Chondrocyte (in vitro differentiated cells): ENCODE data around the gene ZNF574. TPM values are rescaled to one million over a fixed set of nuclear protein-coding genes. Genes with fewer than 3 reads are reported as not detected.
A peak's percentile ranks its signal among the peaks of the same experiment; 100 is the strongest.

Experiments used
- DNase-seq: peaks from one replicate; pipeline ENCODE4 v3.0.0; 2021; ENCODE audit warnings: mixed read lengths, low spot score
- H3K27ac Mint-ChIP-seq: one replicate; pipeline ENCODE4 v1.8.0; 2021; ENCODE audit warnings: mild to moderate bottlenecking, moderate library complexity, mixed read lengths; ENCODE audit not compliant: unreplicated experiment
- H3K27me3 Mint-ChIP-seq: 2 replicates; pipeline ENCODE4 v1.8.0; 2021; ENCODE audit warnings: low read depth, mixed read lengths
- H3K36me3 Mint-ChIP-seq: 2 replicates; pipeline ENCODE4 v1.8.0; 2021; ENCODE audit warnings: low read depth, mixed read lengths
- H3K4me1 Mint-ChIP-seq: 2 replicates; pipeline ENCODE4 v1.8.0; 2021; ENCODE audit warnings: low read depth, mild to moderate bottlenecking, mixed read lengths
- H3K4me3 Mint-ChIP-seq: one replicate; pipeline ENCODE4 v1.8.0; 2021; ENCODE audit warnings: mild to moderate bottlenecking, moderate library complexity, mixed read lengths; ENCODE audit not compliant: unreplicated experiment
- H3K9me3 Mint-ChIP-seq: 2 replicates; pipeline ENCODE4 v1.8.0; 2021; ENCODE audit warnings: low read depth, mixed read lengths
- CTCF ChIP-seq: fragments of 200-600 bp; sonication (generic); IDR thresholded peaks from 2 replicates; pipeline ENCODE4 v1.5.0; 2021; ENCODE audit warnings: antibody characterized with exemption, mild to moderate bottlenecking, moderate library complexity
- long read RNA-seq: library from polyadenylated mRNA; stranded (forward); transcript quantifications from one replicate; pipeline ENCODE4 v2.0.0, GENCODE V29; 2021
- total RNA-seq: library from RNA; stranded (reverse); gene quantifications from 3 replicates; pipeline ENCODE4 v1.2.1, GENCODE V29; 2021

ZNF574 gene
- 11.2 to 13.0 TPM (median 12.4 TPM) in 3 replicates for total RNA-seq
- long read RNA-seq, transcript ZNF574-202 (2 exons, 2,940 nt), result major isoform, 59 of 68 reads
- long read RNA-seq, partial matches to known transcripts, result 9 of 68 reads
- long read RNA-seq, other reads (novel, unspliced or antisense), result 0 of 68 reads

GRCh38 chr19:42075616-42076379 is at the start of gene ZNF574:
TSS of gene ZNF574 (plus strand) at chr19:42076166. CDS start at chr19:42078607, 2,441 bp downstream.
- peak; percentile 99 for DNase-seq
- peaks cover 10% of the 10 kb centered on the region for H3K36me3 Mint-ChIP-seq
- H3K27me3 Mint-ChIP-seq, result no peaks in the 10 kb centered on the region
- TF ChIP-seq CTCF, result no peak
- H3K9me3 Mint-ChIP-seq, result no peaks in the 10 kb centered on the region
- H3K4me3 Mint-ChIP-seq, result peak within 1 kb of the TSS; percentile 96
- peak within 1 kb of the TSS; percentile 100 for H3K27ac Mint-ChIP-seq
- H3K4me1 Mint-ChIP-seq, result peaks cover 45% of the 10 kb centered on the region

DNA sequence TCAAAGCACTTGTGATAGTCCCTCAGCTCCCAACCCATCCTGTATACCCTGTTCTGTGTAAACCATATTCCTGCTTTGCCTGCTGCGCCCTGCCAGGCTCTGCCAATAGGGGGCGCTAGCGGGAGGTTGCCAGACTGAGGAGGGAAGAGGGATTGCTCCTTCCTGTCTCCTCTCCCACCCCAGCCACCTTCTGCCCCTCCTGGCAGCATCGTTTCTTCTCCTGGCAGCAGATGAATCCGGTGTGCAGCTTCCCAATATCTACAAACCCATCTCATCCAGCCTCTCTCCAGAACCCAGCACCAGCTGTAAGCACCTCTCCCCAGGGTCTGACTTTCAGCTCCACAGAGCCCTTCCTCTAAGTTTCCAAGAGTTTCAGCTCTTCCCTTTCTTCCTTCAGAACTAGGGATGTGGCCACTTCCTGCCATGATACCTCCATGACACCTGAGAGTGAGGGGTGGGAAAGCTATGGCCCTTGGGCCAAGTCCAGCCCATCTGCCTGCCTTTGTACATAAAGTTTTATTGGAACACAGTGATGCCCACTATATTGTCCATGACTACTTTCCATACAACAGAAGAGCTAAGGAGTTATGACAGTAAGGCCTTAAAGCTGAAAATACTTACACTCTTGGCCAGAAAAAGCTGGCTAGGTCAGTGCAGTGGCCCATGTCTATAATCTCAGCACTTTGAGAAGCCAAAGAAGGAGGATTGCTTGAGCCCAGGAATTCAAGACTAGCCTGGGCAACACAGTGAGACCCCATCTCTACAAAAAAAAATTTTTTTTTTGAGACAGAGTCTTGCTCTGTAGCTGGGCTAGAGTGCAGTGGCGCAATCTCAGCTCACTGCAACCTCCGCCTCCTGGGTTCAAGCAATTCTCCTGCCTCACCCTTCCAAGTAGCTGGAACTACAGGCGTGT is 47.4 kb upstream of the ZNF574 start:
- Mint-ChIP-seq H3K4me3 (no peak overlapping the region), H3K4me1 (peaks cover 24% of the 10 kb centered on the region), H3K9me3 (no peaks in the 10 kb centered on the region), H3K27me3 (peaks cover 20% of the 10 kb centered on the region), H3K36me3 (no peaks in the 10 kb centered on the region), H3K27ac (no peak overlapping the region)
- peak; percentile 67 for TF ChIP-seq CTCF
- DNase-seq, result no peak

GRCh38 chr19:42030645-42031440 is 45.1 kb upstream of the ZNF574 start:
- no peak for DNase-seq
- Mint-ChIP-seq H3K36me3 (no peaks in the 10 kb centered on the region), H3K27ac (no peak overlapping the region), H3K4me3 (no peak overlapping the region), H3K4me1 (peaks cover 12% of the 10 kb centered on the region), H3K9me3 (no peaks in the 10 kb centered on the region), H3K27me3 (peaks cover 24% of the 10 kb centered on the region)
- no peak for TF ChIP-seq CTCF

DNA sequence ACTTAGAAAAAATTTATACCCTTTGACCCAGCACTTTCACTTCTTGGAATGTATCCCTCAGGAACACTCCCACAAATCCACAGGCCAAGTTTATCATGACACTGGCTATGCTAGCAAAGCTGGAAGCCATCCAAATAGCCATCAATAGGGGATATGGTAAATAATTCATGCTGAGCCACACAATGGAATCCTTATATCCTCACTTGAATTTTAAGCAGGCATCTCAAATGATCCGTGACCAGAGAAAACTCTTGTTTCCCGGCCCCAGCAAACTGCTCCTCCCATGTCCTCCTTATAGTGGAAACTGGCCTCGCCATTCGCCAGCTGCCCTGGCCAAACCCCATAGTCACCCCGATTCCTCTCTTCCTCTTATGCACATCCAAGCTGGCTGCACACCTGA is 43.5 kb upstream of the ZNF574 start:
- peaks cover 18% of the 10 kb centered on the region for H3K27me3 Mint-ChIP-seq
- H3K36me3 Mint-ChIP-seq, result no peaks in the 10 kb centered on the region
- peaks cover 12% of the 10 kb centered on the region for H3K4me1 Mint-ChIP-seq
- H3K4me3 Mint-ChIP-seq, result no peak overlapping the region
- no peak for DNase-seq
- TF ChIP-seq CTCF, result no peak
- H3K27ac Mint-ChIP-seq, result no peak overlapping the region
- H3K9me3 Mint-ChIP-seq, result no peaks in the 10 kb centered on the region
